Lower leg skin (tissue), 3 donors: Measurements from ENCODE around the gene CCDC91.

Source experiments
- POLR2A ChIP-seq, 2 donors: fragments of 450-650 bp; IDR thresholded peaks; one replicate each; pipeline ENCODE4 v1.6.1; 2016 to 2017; ENCODE audit warnings: antibody characterized with exemption in 2 of 2, mild to moderate bottlenecking in 1 of 2, moderate library complexity in 1 of 2
- TF ChIP-seq, protein P1 (sequence below), 3 donors: fragments of 450-650 bp; IDR thresholded peaks; one replicate each; pipeline ENCODE4 v1.5.1; 2016; ENCODE audit warnings: antibody characterized with exemption in 3 of 3, mild to moderate bottlenecking in 3 of 3, moderate library complexity in 2 of 3

DNA sequence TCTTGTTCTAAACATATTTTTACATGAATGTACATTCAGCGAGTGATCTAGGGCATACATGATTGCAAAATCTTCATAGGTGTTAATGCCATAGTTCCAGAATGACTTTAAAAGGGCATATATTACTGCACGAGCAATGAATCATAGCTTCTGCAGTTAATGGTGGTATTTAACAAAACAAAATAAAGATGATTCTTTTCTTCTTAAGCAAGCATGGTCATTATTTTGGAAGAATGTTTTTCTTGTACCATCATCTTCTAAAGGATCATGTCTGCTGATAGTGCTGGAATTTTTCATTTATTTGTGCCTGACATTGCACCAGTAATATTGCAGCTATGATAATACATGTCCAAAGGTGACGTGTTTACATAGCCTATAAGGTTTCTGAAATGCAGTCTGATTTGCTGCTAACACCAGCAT, 388.6 kb downstream of the CCDC91 start:
- TF ChIP-seq, protein P1, sequence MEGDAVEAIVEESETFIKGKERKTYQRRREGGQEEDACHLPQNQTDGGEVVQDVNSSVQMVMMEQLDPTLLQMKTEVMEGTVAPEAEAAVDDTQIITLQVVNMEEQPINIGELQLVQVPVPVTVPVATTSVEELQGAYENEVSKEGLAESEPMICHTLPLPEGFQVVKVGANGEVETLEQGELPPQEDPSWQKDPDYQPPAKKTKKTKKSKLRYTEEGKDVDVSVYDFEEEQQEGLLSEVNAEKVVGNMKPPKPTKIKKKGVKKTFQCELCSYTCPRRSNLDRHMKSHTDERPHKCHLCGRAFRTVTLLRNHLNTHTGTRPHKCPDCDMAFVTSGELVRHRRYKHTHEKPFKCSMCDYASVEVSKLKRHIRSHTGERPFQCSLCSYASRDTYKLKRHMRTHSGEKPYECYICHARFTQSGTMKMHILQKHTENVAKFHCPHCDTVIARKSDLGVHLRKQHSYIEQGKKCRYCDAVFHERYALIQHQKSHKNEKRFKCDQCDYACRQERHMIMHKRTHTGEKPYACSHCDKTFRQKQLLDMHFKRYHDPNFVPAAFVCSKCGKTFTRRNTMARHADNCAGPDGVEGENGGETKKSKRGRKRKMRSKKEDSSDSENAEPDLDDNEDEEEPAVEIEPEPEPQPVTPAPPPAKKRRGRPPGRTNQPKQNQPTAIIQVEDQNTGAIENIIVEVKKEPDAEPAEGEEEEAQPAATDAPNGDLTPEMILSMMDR (IDR thresholded peaks at IDR 0.05): no peak
- TF ChIP-seq POLR2A (IDR thresholded peaks at IDR 0.05): no peak
